Right lobe of liver (tissue), 4 donors: Measurements from ENCODE around the gene TMEM270.

ENCODE experiments used
- CTCF ChIP-seq, 4 donors: fragments of 200-600 bp in 3 of 4; fragments of 450-650 bp in 1 of 4; IDR thresholded peaks; one replicate each; pipeline versions ENCODE4 v1.5.1 to v1.8.0; 2016 to 2022; ENCODE audit warnings: antibody characterized with exemption in 4 of 4, mild to moderate bottlenecking in 2 of 4
- POLR2A ChIP-seq: fragments of 450-650 bp; IDR thresholded peaks from one replicate; pipeline ENCODE4 v1.6.1; 2017; ENCODE audit warnings: antibody characterized with exemption, mild to moderate bottlenecking
- donor health status: DM: no; HTN: no; CAD: no.
- donor health status: DM: no; HTN: no; CAD: no.
- donor health status: DM: no; HTN: yes; CAD: no.

GRCh38 chr7:73860859-73861258 lies at the start of gene TMEM270:
- TF ChIP-seq CTCF (IDR thresholded peaks at IDR 0.05) (no peak), POLR2A (no peak)
